ENCODE results near the gene KIF26B. TPM values are rescaled to one million over a fixed set of nuclear protein-coding genes. Genes with fewer than 3 reads are reported as not detected.

Gene KIF26B
- total and polyA plus RNA-seq, 10 of the 15 experiments (the other 5 are each of a cell fraction or from before 2014, with no cell fraction given) = 0.35 to 11.6 (median 2.2) TPM

DNA sequence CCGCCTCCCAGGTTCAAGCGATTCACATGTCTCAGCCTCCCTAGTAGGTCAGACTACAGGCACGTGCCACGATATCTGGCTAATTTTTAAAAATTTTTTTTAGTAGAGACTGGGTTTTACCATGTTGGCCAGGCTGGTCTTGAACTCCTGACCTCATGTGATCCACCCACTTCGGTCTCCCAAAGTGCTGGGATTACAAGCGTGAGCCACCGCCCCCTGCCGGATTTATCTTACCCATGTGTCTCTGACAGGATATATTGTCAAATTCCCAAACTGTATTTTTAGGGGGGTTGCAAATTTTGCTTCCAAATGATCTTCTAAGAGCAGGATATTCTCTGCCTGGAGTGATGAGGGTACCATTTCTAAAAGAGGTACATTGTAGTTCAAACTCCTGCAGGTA lies 74.3 kb downstream of the KIF26B start:
- RAD21 ChIA-PET (ENCODE audit: unreplicated experiment) = no interaction called here
- 65% methylated on average over 8 of the region's 8 CpGs for WGBS (ENCODE audit: insufficient coverage, insufficient replicate concordance, low lambda C conversion rate, missing lambda C conversion rate)

More for the DNA sequence above, 74.3 kb downstream of the KIF26B start:
- ChIA-PET SMC1A (ENCODE audit: uncharacterized antibody, unreplicated experiment) (no interaction called here), POLR2A (no interaction called here), CTCF (no interaction called here)
- TF ChIP-seq EGR1 (IDR thresholded peaks at IDR 0.05; ENCODE audit: borderline replicate concordance in 1 of 2, low read depth in 2 of 2, low read length in 2 of 2) = no peak
- TF ChIP-seq RAD21 (IDR thresholded peaks at IDR 0.05; ENCODE audit: insufficient read depth, low read depth, low read length) = no peak
- TF ChIP-seq SIX5 (IDR thresholded peaks at IDR 0.05; ENCODE audit: low read depth, low read length, severe bottlenecking) = no peak
- TF ChIP-seq MYC (IDR thresholded peaks at IDR 0.05; ENCODE audit: insufficient read depth, insufficient read length, insufficient replicate concordance, low read length, severe bottlenecking) = no peak
- TF ChIP-seq CHD2 (IDR thresholded peaks at IDR 0.05; ENCODE audit: borderline replicate concordance, low read depth, low read length) = no peak
- TF ChIP-seq FOS (IDR thresholded peaks at IDR 0.05; ENCODE audit: borderline replicate concordance, extremely low read depth, insufficient read length) = no peak
- TF ChIP-seq, protein P1, sequence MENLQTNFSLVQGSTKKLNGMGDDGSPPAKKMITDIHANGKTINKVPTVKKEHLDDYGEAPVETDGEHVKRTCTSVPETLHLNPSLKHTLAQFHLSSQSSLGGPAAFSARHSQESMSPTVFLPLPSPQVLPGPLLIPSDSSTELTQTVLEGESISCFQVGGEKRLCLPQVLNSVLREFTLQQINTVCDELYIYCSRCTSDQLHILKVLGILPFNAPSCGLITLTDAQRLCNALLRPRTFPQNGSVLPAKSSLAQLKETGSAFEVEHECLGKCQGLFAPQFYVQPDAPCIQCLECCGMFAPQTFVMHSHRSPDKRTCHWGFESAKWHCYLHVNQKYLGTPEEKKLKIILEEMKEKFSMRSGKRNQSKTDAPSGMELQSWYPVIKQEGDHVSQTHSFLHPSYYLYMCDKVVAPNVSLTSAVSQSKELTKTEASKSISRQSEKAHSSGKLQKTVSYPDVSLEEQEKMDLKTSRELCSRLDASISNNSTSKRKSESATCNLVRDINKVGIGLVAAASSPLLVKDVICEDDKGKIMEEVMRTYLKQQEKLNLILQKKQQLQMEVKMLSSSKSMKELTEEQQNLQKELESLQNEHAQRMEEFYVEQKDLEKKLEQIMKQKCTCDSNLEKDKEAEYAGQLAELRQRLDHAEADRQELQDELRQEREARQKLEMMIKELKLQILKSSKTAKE (IDR thresholded peaks at IDR 0.05; ENCODE audit: low read depth, poor library complexity, severe bottlenecking) = no peak
- TF ChIP-seq, protein P2, sequence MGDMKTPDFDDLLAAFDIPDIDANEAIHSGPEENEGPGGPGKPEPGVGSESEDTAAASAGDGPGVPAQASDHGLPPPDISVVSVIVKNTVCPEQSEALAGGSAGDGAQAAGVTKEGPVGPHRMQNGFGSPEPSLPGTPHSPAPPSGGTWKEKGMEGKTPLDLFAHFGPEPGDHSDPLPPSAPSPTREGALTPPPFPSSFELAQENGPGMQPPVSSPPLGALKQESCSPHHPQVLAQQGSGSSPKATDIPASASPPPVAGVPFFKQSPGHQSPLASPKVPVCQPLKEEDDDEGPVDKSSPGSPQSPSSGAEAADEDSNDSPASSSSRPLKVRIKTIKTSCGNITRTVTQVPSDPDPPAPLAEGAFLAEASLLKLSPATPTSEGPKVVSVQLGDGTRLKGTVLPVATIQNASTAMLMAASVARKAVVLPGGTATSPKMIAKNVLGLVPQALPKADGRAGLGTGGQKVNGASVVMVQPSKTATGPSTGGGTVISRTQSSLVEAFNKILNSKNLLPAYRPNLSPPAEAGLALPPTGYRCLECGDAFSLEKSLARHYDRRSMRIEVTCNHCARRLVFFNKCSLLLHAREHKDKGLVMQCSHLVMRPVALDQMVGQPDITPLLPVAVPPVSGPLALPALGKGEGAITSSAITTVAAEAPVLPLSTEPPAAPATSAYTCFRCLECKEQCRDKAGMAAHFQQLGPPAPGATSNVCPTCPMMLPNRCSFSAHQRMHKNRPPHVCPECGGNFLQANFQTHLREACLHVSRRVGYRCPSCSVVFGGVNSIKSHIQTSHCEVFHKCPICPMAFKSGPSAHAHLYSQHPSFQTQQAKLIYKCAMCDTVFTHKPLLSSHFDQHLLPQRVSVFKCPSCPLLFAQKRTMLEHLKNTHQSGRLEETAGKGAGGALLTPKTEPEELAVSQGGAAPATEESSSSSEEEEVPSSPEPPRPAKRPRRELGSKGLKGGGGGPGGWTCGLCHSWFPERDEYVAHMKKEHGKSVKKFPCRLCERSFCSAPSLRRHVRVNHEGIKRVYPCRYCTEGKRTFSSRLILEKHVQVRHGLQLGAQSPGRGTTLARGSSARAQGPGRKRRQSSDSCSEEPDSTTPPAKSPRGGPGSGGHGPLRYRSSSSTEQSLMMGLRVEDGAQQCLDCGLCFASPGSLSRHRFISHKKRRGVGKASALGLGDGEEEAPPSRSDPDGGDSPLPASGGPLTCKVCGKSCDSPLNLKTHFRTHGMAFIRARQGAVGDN (IDR thresholded peaks at IDR 0.05) = no peak
- no peak for TF ChIP-seq TCF3 (IDR thresholded peaks at IDR 0.05; ENCODE audit: borderline replicate concordance, insufficient read depth, low read depth, low read length)
- BruUV-seq (replicated peaks) = no TSS peak
- ATAC-seq (no peak), DNase-seq (ENCODE audit: low read depth, low spot score) (no peak), FAIRE-seq (no peak)
- Histone ChIP-seq H4K20me1 (ENCODE audit: control insufficient read depth, insufficient read depth) (no peaks in the 10 kb centered on the region), H3K79me2 (ENCODE audit: control insufficient read depth, insufficient read depth, low read length) (no peaks in the 10 kb centered on the region), H3K27me3 (replicated peaks in 1 of 2; ENCODE audit: control insufficient read depth in 2 of 2, insufficient read depth in 2 of 2, low read length in 1 of 2) (no peaks in the 10 kb centered on the region), H3K4me3 (no peak overlapping the region), H3K9ac (ENCODE audit: control insufficient read depth, insufficient read depth, low read length) (no peak overlapping the region), H3K9me3 (replicated peaks; ENCODE audit: control insufficient read depth, insufficient read depth, low read length) (no peaks in the 10 kb centered on the region), H2AFZ (ENCODE audit: control insufficient read depth, low read depth, low read length) (no peak overlapping the region), H3K36me3 (ENCODE audit: control insufficient read depth in 2 of 2, insufficient read depth in 2 of 2, low read length in 1 of 2) (no peaks in the 10 kb centered on the region), H3K27ac (ENCODE audit: control insufficient read depth, insufficient read depth) (no peak overlapping the region), H3K4me2 (ENCODE audit: control insufficient read depth, insufficient read depth) (no peak overlapping the region), H3K4me1 (ENCODE audit: control insufficient read depth, insufficient read depth, low read length) (no peaks in the 10 kb centered on the region)
- intact Hi-C loops (cut with micrococcal nuclease; ENCODE audit: unreplicated experiment) (no loop called here), in situ Hi-C loops (cut with MboI) (no loop called here)
